Neural cell (in vitro differentiated cells): ENCODE measurements around the gene MEGF6. TPM values are rescaled to one million over a fixed set of nuclear protein-coding genes. Genes with fewer than 3 reads are reported as not detected.

Experiments
- H2AFZ ChIP-seq: fragments of 200-600, 300-800 bp; sonication (generic), shearing (Covaris generic); 2 replicates; pipeline ENCODE4 v1.6.0; 2014; ENCODE audit warnings: low read depth, mild to moderate bottlenecking, antibody characterized with exemption, low read length, moderate library complexity
- H3F3A ChIP-seq: fragments of 200-600 bp; shearing (Covaris generic); 2 replicates; pipeline ENCODE4 v1.6.1; 2016; ENCODE audit warnings: mild to moderate bottlenecking, moderate library complexity, mixed read lengths, antibody characterized with exemption, low read length; ENCODE audit not compliant: insufficient read depth, poor library complexity, severe bottlenecking
- H3K27ac ChIP-seq: fragments of 200-600, 300-800 bp; sonication (generic), shearing (Covaris generic); 2 replicates; pipeline ENCODE4 v1.5.1; 2014; ENCODE audit warnings: mild to moderate bottlenecking, low read length, moderate library complexity
- H3K27me3 ChIP-seq: fragments of 300-800, 200-600 bp; sonication (generic), shearing (Covaris generic); 2 replicates; pipeline ENCODE4 v1.6.0; 2014; ENCODE audit warnings: mild to moderate bottlenecking, low read depth, low read length, moderate library complexity; ENCODE audit not compliant: insufficient read depth
- H3K36me3 ChIP-seq: fragments of 300-800, 200-600 bp; sonication (generic), shearing (Covaris generic); 2 replicates; pipeline ENCODE4 v1.5.1; 2014; ENCODE audit warnings: mild to moderate bottlenecking, antibody characterized with exemption, low read length, moderate library complexity; ENCODE audit not compliant: insufficient read depth
- H3K4me2 ChIP-seq: fragments of 300-800, 200-600 bp; sonication (generic), shearing (Covaris generic); 2 replicates; pipeline ENCODE4 v1.6.0; 2014; ENCODE audit warnings: mild to moderate bottlenecking, low read length
- H3K4me3 ChIP-seq: fragments of 300-800, 200-600 bp; sonication (generic), shearing (Covaris generic); 2 replicates; pipeline ENCODE4 v1.5.1; 2014; ENCODE audit warnings: mild to moderate bottlenecking, low read length, moderate library complexity
- H3K79me2 ChIP-seq: fragments of 200-600 bp; shearing (Covaris generic); replicated peaks from 2 replicates; pipeline ENCODE4 v1.6.0; 2014; ENCODE audit warnings: mild to moderate bottlenecking, low read length, moderate library complexity; ENCODE audit not compliant: insufficient read depth
- H3K9ac ChIP-seq: fragments of 300-800, 200-600 bp; sonication (generic), shearing (Covaris generic); 2 replicates; pipeline ENCODE4 v1.6.1; 2016; ENCODE audit warnings: mild to moderate bottlenecking, low read length, mixed read lengths
- H3K9me2 ChIP-seq: fragments of 200-600 bp; shearing (Covaris generic); 2 replicates; pipeline ENCODE4 v1.6.1; 2016; ENCODE audit warnings: mild to moderate bottlenecking, low read length, mixed read lengths; ENCODE audit not compliant: insufficient read depth
- H3K9me3 ChIP-seq: fragments of 200-600, 300-800 bp; sonication (generic), shearing (Covaris generic); 2 replicates; pipeline ENCODE4 v1.6.1; 2016; ENCODE audit warnings: mild to moderate bottlenecking, mixed run types, low read length, moderate library complexity, mixed read lengths
- H4K20me1 ChIP-seq: fragments of 200-600 bp; shearing (Covaris generic); 2 replicates; pipeline ENCODE4 v1.6.1; 2016; ENCODE audit warnings: mild to moderate bottlenecking, mixed run types; ENCODE audit not compliant: insufficient read depth
- EP300 ChIP-seq: fragments of 450-650 bp; conservative IDR thresholded peaks from 2 replicates; pipeline ENCODE4 v1.6.1; 2014; ENCODE audit warnings: antibody characterized with exemption, mild to moderate bottlenecking, moderate library complexity; ENCODE audit not compliant: poor library complexity, severe bottlenecking
- EZH2 ChIP-seq: fragments of 200-600, 300-800 bp; shearing (Covaris generic), sonication (generic); IDR thresholded peaks from 2 replicates; pipeline ENCODE4 v1.6.1; 2014; ENCODE audit warnings: antibody characterized with exemption, low read length, borderline replicate concordance, mild to moderate bottlenecking; ENCODE audit not compliant: insufficient read depth, poor library complexity, severe bottlenecking
- MXI1 ChIP-seq: fragments of 450-650 bp; conservative IDR thresholded peaks from 2 replicates; pipeline ENCODE4 v1.6.1; 2014; ENCODE audit warnings: antibody characterized with exemption, mild to moderate bottlenecking; ENCODE audit not compliant: poor library complexity, severe bottlenecking
- POLR2AphosphoS5 ChIP-seq: IDR thresholded peaks from 2 replicates; pipeline ENCODE4 v1.6.1; 2012
- RAD21 ChIP-seq: fragments of 450-650 bp; conservative IDR thresholded peaks from 2 replicates; pipeline ENCODE4 v1.6.1; 2014; ENCODE audit warnings: antibody characterized with exemption, mild to moderate bottlenecking, moderate library complexity
- SMC3 ChIP-seq: fragments of 450-650 bp; conservative IDR thresholded peaks from 2 replicates; pipeline ENCODE4 v1.6.1; 2014; ENCODE audit warnings: antibody characterized with exemption, mild to moderate bottlenecking, moderate library complexity; ENCODE audit not compliant: poor library complexity
- TAF1 ChIP-seq: IDR thresholded peaks from 2 replicates; pipeline ENCODE4 v1.6.1; 2012; ENCODE audit warnings: low read depth
- polyA plus RNA-seq: library from polyadenylated mRNA; depleted of rRNA; stranded (reverse); fragments of >200 nt; gene quantifications from 2 replicates; pipeline ENCODE4 v1.2.3, GENCODE V29; 2014
- TF ChIP-seq, protein P1 (sequence below): fragments of 450-650 bp; IDR thresholded peaks from 2 replicates; pipeline ENCODE4 v1.5.1; 2014; ENCODE audit warnings: antibody characterized with exemption, mild to moderate bottlenecking, moderate library complexity; ENCODE audit not compliant: poor library complexity, severe bottlenecking
- TF ChIP-seq, protein P2 (sequence below): IDR thresholded peaks from 2 replicates; pipeline ENCODE4 v1.6.1; 2012; ENCODE audit warnings: borderline replicate concordance

MEGF6 gene
- polyA plus RNA-seq, 1 donor from 2014 or later: 6.0 TPM

DNA sequence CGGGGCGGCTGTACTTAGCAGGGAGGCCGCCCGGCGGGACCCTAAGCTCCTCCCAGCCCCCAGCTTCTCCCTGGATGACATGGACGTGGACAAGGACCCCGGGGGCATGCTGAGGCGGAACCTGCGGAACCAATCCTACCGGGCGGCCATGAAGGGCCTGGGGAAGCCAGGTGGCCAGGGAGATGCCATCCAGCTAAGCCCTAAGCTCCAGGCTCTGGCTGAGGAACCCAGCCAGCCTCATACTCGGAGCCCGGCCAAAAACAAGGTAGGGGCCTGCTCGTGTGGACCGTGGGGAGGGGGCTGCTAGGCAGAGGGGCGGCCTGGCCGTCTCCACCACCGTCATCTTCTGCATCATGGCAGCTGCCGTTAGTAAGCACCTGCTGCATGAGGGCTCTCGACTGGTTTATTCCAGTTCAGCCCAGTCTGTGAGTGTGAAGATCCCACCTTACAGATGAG is 147.9 kb downstream of the MEGF6 start:
- no peaks in the 10 kb centered on the region for H3K79me2 ChIP-seq
- no peaks in the 10 kb centered on the region for H3F3A ChIP-seq
- no peak overlapping the region for H3K9ac ChIP-seq
- no peaks in the 10 kb centered on the region for H3K9me2 ChIP-seq
- no peaks in the 10 kb centered on the region for H3K36me3 ChIP-seq
- no peak overlapping the region for H3K27ac ChIP-seq
- H3K4me3 ChIP-seq: no peak overlapping the region
- TF ChIP-seq SMC3 (no peak), MXI1 (no peak), RAD21 (no peak), EZH2 (no peak), POLR2AphosphoS5 (no peak), EP300 (no peak), TAF1 (no peak)
- TF ChIP-seq, protein P1, sequence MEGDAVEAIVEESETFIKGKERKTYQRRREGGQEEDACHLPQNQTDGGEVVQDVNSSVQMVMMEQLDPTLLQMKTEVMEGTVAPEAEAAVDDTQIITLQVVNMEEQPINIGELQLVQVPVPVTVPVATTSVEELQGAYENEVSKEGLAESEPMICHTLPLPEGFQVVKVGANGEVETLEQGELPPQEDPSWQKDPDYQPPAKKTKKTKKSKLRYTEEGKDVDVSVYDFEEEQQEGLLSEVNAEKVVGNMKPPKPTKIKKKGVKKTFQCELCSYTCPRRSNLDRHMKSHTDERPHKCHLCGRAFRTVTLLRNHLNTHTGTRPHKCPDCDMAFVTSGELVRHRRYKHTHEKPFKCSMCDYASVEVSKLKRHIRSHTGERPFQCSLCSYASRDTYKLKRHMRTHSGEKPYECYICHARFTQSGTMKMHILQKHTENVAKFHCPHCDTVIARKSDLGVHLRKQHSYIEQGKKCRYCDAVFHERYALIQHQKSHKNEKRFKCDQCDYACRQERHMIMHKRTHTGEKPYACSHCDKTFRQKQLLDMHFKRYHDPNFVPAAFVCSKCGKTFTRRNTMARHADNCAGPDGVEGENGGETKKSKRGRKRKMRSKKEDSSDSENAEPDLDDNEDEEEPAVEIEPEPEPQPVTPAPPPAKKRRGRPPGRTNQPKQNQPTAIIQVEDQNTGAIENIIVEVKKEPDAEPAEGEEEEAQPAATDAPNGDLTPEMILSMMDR: no peak
- TF ChIP-seq, protein P2, sequence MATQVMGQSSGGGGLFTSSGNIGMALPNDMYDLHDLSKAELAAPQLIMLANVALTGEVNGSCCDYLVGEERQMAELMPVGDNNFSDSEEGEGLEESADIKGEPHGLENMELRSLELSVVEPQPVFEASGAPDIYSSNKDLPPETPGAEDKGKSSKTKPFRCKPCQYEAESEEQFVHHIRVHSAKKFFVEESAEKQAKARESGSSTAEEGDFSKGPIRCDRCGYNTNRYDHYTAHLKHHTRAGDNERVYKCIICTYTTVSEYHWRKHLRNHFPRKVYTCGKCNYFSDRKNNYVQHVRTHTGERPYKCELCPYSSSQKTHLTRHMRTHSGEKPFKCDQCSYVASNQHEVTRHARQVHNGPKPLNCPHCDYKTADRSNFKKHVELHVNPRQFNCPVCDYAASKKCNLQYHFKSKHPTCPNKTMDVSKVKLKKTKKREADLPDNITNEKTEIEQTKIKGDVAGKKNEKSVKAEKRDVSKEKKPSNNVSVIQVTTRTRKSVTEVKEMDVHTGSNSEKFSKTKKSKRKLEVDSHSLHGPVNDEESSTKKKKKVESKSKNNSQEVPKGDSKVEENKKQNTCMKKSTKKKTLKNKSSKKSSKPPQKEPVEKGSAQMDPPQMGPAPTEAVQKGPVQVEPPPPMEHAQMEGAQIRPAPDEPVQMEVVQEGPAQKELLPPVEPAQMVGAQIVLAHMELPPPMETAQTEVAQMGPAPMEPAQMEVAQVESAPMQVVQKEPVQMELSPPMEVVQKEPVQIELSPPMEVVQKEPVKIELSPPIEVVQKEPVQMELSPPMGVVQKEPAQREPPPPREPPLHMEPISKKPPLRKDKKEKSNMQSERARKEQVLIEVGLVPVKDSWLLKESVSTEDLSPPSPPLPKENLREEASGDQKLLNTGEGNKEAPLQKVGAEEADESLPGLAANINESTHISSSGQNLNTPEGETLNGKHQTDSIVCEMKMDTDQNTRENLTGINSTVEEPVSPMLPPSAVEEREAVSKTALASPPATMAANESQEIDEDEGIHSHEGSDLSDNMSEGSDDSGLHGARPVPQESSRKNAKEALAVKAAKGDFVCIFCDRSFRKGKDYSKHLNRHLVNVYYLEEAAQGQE: no peak
- no peak overlapping the region for H3K4me2 ChIP-seq
- no peak overlapping the region for H2AFZ ChIP-seq
- no peaks in the 10 kb centered on the region for H4K20me1 ChIP-seq
- no peaks in the 10 kb centered on the region for H3K9me3 ChIP-seq
- no peaks in the 10 kb centered on the region for H3K27me3 ChIP-seq

DNA sequence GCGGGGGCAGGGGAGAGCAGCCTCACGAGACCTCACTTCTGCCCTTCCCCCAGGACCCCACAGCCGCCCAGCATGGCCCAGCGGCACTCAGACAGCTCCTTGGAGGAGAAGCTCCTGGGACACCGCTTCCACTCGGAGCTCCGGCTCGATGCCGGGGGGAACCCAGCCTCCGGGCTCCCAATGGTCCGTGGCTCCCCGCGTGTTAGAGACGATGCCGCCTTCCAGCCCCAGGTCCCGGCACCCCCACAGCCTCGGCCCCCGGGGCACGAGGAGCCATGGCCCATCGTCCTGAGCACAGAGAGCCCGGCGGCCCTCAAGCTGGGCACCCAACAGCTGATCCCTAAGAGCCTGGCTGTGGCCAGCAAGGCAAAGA is 148.3 kb downstream of the MEGF6 start:
- Histone ChIP-seq H3K4me3 (no peak overlapping the region), H3K9me2 (no peaks in the 10 kb centered on the region), H3K79me2 (no peaks in the 10 kb centered on the region), H3K4me2 (no peak overlapping the region), H3K9me3 (no peaks in the 10 kb centered on the region), H3F3A (no peaks in the 10 kb centered on the region), H3K36me3 (no peaks in the 10 kb centered on the region), H2AFZ (no peak overlapping the region), H3K27ac (no peak overlapping the region), H4K20me1 (no peaks in the 10 kb centered on the region), H3K27me3 (no peaks in the 10 kb centered on the region), H3K9ac (no peak overlapping the region)
- TF ChIP-seq TAF1 (no peak), RAD21 (no peak), EZH2 (no peak), MXI1 (no peak), SMC3 (no peak), EP300 (no peak), POLR2AphosphoS5 (no peak)
- TF ChIP-seq, protein P1: no peak
- TF ChIP-seq, protein P2: no peak
